HG03064 (cell line): ENCODE results near the gene DDI2.
"Not testable (repeated sequence)": the region's sequence is repeated elsewhere in the genome, so short reads cannot be mapped to it uniquely, and the experiment has no call there.

ENCODE experiments used
- ATAC-seq: cut with Tn5 transposase; IDR thresholded peaks from one replicate; pipeline ENCODE4 v1.9.1; 2021; ENCODE audit warnings: low read depth; ENCODE audit not compliant: unreplicated experiment

The DDI2 gene

GRCh38 chr1:15604400-15604799 is 12.9 kb upstream of the DDI2 start:
- ATAC-seq, result not testable (repeated sequence)

- ATAC-seq, result no peak
Observed at GRCh38 chr1:15605398-15606383, 11.6 kb upstream of the DDI2 start.

- no peak for ATAC-seq
Observed at GRCh38 chr1:15609631-15610030, 7.6 kb upstream of the DDI2 start.

- ATAC-seq, result no peak
Observed at GRCh38 chr1:15610167-15610566, 7.1 kb upstream of the DDI2 start.

GRCh38 chr1:15616373-15617172 is 685 bp upstream of the DDI2 start:
- peak; percentile 17 for ATAC-seq

GRCh38 chr1:15618077-15618654 is 908 bp downstream of the DDI2 start:
- ATAC-seq, result no peak

GRCh38 chr1:15618655-15619525 is 1.6 kb downstream of the DDI2 start:
- ATAC-seq, result no peak

- ATAC-seq, result no peak
Observed at GRCh38 chr1:15620155-15620545, 2.9 kb downstream of the DDI2 start.

- ATAC-seq, result no peak
Observed at GRCh38 chr1:15620902-15621682, 3.8 kb downstream of the DDI2 start.

GRCh38 chr1:15621975-15622374 is 4.7 kb downstream of the DDI2 start:
- ATAC-seq, result no peak

- ATAC-seq, result no peak
Observed at GRCh38 chr1:15622712-15623373, 5.6 kb downstream of the DDI2 start.

GRCh38 chr1:15623435-15623834 is 6.2 kb downstream of the DDI2 start:
- ATAC-seq, result no peak

GRCh38 chr1:15624133-15624714 is 7.0 kb downstream of the DDI2 start:
- no peak for ATAC-seq

- ATAC-seq, result no peak
Observed at GRCh38 chr1:15625056-15625917, 8.0 kb downstream of the DDI2 start.

GRCh38 chr1:15626269-15626950 is 9.2 kb downstream of the DDI2 start:
- no peak for ATAC-seq

GRCh38 chr1:15627343-15627988 is 10.2 kb downstream of the DDI2 start:
- ATAC-seq, result peak; percentile 83

- ATAC-seq, result peak; percentile 8
Observed at GRCh38 chr1:15628003-15628402, 10.7 kb downstream of the DDI2 start.
